Endometrial microvascular endothelial cells (primary cell): ENCODE results near the gene UBQLN3. TPM values are rescaled to one million over a fixed set of nuclear protein-coding genes. Genes with fewer than 3 reads are reported as not detected.

Experiments used
- in situ Hi-C: cut with HindIII; loops from 2 replicates; pipeline ENCODE4 v1.10.0; 2017; ENCODE audit warnings: low sequenced_read_pairs, low pct_unique_long_range_greater_than_20kb; ENCODE audit errors: inconsistent ontology term
- total RNA-seq: library from RNA; depleted of rRNA; stranded (reverse); fragments of >200 nt; gene quantifications from one replicate; pipeline ENCODE4 v1.2.3, GENCODE V29; 2015; ENCODE audit errors: inconsistent ontology term

Gene UBQLN3
- not detected for total RNA-seq

- in situ Hi-C loops, result no loop called here
Observed at GRCh38 chr11:5509803-5510202, at the start of gene UBQLN3. Gene UBQLN3 (minus strand): TSS chr11:5509957. CDS start chr11:5509558, 399 bp downstream.

- in situ Hi-C loops, result no loop called here
Observed at GRCh38 chr11:5557751-5558150, 48.0 kb upstream of the UBQLN3 start.

- in situ Hi-C loops, result no loop called here
Observed at GRCh38 chr11:5556596-5557188, 46.9 kb upstream of the UBQLN3 start.

- in situ Hi-C loops, result no loop called here
Observed at GRCh38 chr11:5553343-5553742, 43.6 kb upstream of the UBQLN3 start.

- in situ Hi-C loops, result no loop called here
Observed at GRCh38 chr11:5550440-5551095, 40.8 kb upstream of the UBQLN3 start.

GRCh38 chr11:5548440-5548839 lies 38.7 kb upstream of the UBQLN3 start, which contains the start of gene OR52H1:
Gene OR52H1 (minus strand): TSS chr11:5548540. CDS start chr11:5545505, 3,035 bp downstream.
- in situ Hi-C loops, result no loop called here

- in situ Hi-C loops, result no loop called here
Observed at GRCh38 chr11:5547982-5548381, 38.2 kb upstream of the UBQLN3 start.

- in situ Hi-C loops, result no loop called here
Observed at GRCh38 chr11:5546457-5546856, 36.7 kb upstream of the UBQLN3 start.

- in situ Hi-C loops, result no loop called here
Observed at GRCh38 chr11:5541427-5541826, 31.7 kb upstream of the UBQLN3 start.

GRCh38 chr11:5536482-5536881 lies 26.7 kb upstream of the UBQLN3 start:
- in situ Hi-C loops, result no loop called here

- in situ Hi-C loops, result no loop called here
Observed at GRCh38 chr11:5534046-5534445, 24.3 kb upstream of the UBQLN3 start.

GRCh38 chr11:5531053-5531831 lies 21.5 kb upstream of the UBQLN3 start:
- in situ Hi-C loops, result no loop called here

GRCh38 chr11:5528495-5528894 lies 18.7 kb upstream of the UBQLN3 start:
- in situ Hi-C loops, result no loop called here

- in situ Hi-C loops, result no loop called here
Observed at GRCh38 chr11:5527716-5528115, 18.0 kb upstream of the UBQLN3 start.

- in situ Hi-C loops, result no loop called here
Observed at GRCh38 chr11:5524756-5525155, 15.0 kb upstream of the UBQLN3 start.

GRCh38 chr11:5522308-5522707 lies 12.6 kb upstream of the UBQLN3 start:
- in situ Hi-C loops, result no loop called here

GRCh38 chr11:5521540-5521939 lies 11.8 kb upstream of the UBQLN3 start:
- in situ Hi-C loops, result no loop called here

- in situ Hi-C loops, result no loop called here
Observed at GRCh38 chr11:5516599-5516998, 6.8 kb upstream of the UBQLN3 start, which contains the start of gene UBQLNL. Gene UBQLNL (minus strand): TSS chr11:5516699. CDS start chr11:5516441, 258 bp downstream.

GRCh38 chr11:5514841-5515240 lies 5.1 kb upstream of the UBQLN3 start:
- in situ Hi-C loops, result no loop called here

GRCh38 chr11:5508605-5509004 lies 1.2 kb downstream of the UBQLN3 start:
- in situ Hi-C loops, result no loop called here
